ELR (cell line): Measurements from ENCODE around the gene ACOX2.

Source experiments
- DNase-seq: peaks from one replicate; pipeline ENCODE4 v3.0.0-alpha.2; 2015; ENCODE audit warnings: low read depth

ACOX2 gene

GRCh38 chr3:58508437-58508836 is 28.6 kb downstream of the ACOX2 start:
- DNase-seq: no peak

GRCh38 chr3:58507356-58508078 is 29.5 kb downstream of the ACOX2 start:
- no peak for DNase-seq

GRCh38 chr3:58502872-58503271 is 34.1 kb downstream of the ACOX2 start:
- DNase-seq: no peak

GRCh38 chr3:58497097-58497496 is 39.9 kb downstream of the ACOX2 start:
- no peak for DNase-seq

- no peak for DNase-seq
Observed at GRCh38 chr3:58496206-58496857, 40.7 kb downstream of the ACOX2 start.

GRCh38 chr3:58495101-58495500 is 41.9 kb downstream of the ACOX2 start:
- peak; percentile 27 for DNase-seq

- no peak for DNase-seq
Observed at GRCh38 chr3:58494107-58494506, 42.9 kb downstream of the ACOX2 start.

- peak; percentile 42 for DNase-seq
Observed at GRCh38 chr3:58492494-58492905, 44.5 kb downstream of the ACOX2 start.

- DNase-seq: peak; percentile 90
Observed at GRCh38 chr3:58491506-58492402, 45.2 kb downstream of the ACOX2 start, which contains the start of gene KCTD6. TSS of gene KCTD6 (plus strand) at chr3:58492096. CDS start at chr3:58498756, 6,660 bp downstream.

GRCh38 chr3:58490860-58491501 is 46.0 kb downstream of the ACOX2 start:
- DNase-seq: no peak

- no peak for DNase-seq
Observed at GRCh38 chr3:58488967-58489366, 48.0 kb downstream of the ACOX2 start.

GRCh38 chr3:58487140-58487886 is 49.7 kb downstream of the ACOX2 start:
- DNase-seq: peak; percentile 87

- no peak for DNase-seq
Observed at GRCh38 chr3:58485801-58486435, 51.1 kb downstream of the ACOX2 start.

- no peak for DNase-seq
Observed at GRCh38 chr3:58484722-58485069, 52.3 kb downstream of the ACOX2 start.

- DNase-seq: no peak
Observed at GRCh38 chr3:58484045-58484721, 52.8 kb downstream of the ACOX2 start.

- no peak for DNase-seq
Observed at GRCh38 chr3:58482917-58483636, 53.9 kb downstream of the ACOX2 start.

GRCh38 chr3:58480309-58480708 is 56.7 kb downstream of the ACOX2 start:
- DNase-seq: no peak

- DNase-seq: no peak
Observed at GRCh38 chr3:58478781-58479180, 58.2 kb downstream of the ACOX2 start.

GRCh38 chr3:58474967-58475578 is 61.9 kb downstream of the ACOX2 start:
- no peak for DNase-seq
